Measurements from ENCODE around the gene THRAP3. TPM values are rescaled to one million over a fixed set of nuclear protein-coding genes. Genes with fewer than 3 reads are reported as not detected.

Gene THRAP3
- total RNA-seq, 4 donors from 2014 or later = 25.8 to 73.7 (median 59.9) TPM

- H3K36me3 ChIP-seq = peaks cover 0 to 11% (median 0%) of the 10 kb centered on the region in 4 donors
- in situ Hi-C loops (cut with MboI; ENCODE audit: low pct_ligation_motif_present in 1 of 4, low pct_unique_long_range_greater_than_20kb in 1 of 4, low sequenced_read_pairs in 3 of 4) = loop anchor here in 2 of 4 donors (5.0 kb wide), 1 partner anchor 83 kb away; no protein-coding TSS in a partner anchor
- WGBS, 2 donors (ENCODE audit: low coverage in 1 of 2) = 88% methylated on average over 9 of the region's 9 CpGs; no CpG with 5 or more reads in 1 of the 2 donors
Measured at GRCh38 chr1:36339615-36340014, 115.4 kb downstream of the THRAP3 start.

GRCh38 chr1:36341626-36342320, 117.5 kb downstream of the THRAP3 start:
- in situ Hi-C loops (cut with MboI; ENCODE audit: low pct_ligation_motif_present in 1 of 4, low pct_unique_long_range_greater_than_20kb in 1 of 4, low sequenced_read_pairs in 3 of 4) (no loop called here), intact Hi-C loops (cut with DNase I; ENCODE audit: low total_unique reads) (loop anchor here (2.0 kb wide), 1 partner anchor 81 kb away; no protein-coding TSS in a partner anchor)
- Histone ChIP-seq H3K9me3 (no peaks in the 10 kb centered on the region), H3K27me3 (no peaks in the 10 kb centered on the region), H3K27ac (no peak overlapping the region), H3K36me3 (peaks cover 0 to 24% (median 5%) of the 10 kb centered on the region in 4 donors), H3K4me1 (peaks cover 0 to 2% (median 0%) of the 10 kb centered on the region in 4 donors), H3K4me3 (no peak overlapping the region)
- TF ChIP-seq EP300 (IDR thresholded peaks at IDR 0.05; ENCODE audit: low read depth) (no peak), CTCF (IDR thresholded peaks at IDR 0.05) (no peak), POLR2AphosphoS5 (IDR thresholded peaks at IDR 0.05) (no peak), POLR2A (IDR thresholded peaks at IDR 0.05) (no peak)
- WGBS, 2 donors (ENCODE audit: low coverage in 1 of 2) = 70 to 84% methylated on average over 2 to 34 of the region's 34 CpGs
- DNase-seq = no peak

More at GRCh38 chr1:36339615-36340014, 115.4 kb downstream of the THRAP3 start:
- intact Hi-C loops (cut with DNase I; ENCODE audit: low total_unique reads) = no loop called here
- H3K4me1 ChIP-seq = peaks cover 0 to 2% (median 0%) of the 10 kb centered on the region in 4 donors
- no peak overlapping the region for H3K4me3 ChIP-seq
- H3K9me3 ChIP-seq = no peaks in the 10 kb centered on the region
- H3K27me3 ChIP-seq = no peaks in the 10 kb centered on the region
- H3K27ac ChIP-seq = no peak overlapping the region
- DNase-seq = no peak
- TF ChIP-seq POLR2AphosphoS5 (IDR thresholded peaks at IDR 0.05) (no peak), CTCF (IDR thresholded peaks at IDR 0.05) (no peak), POLR2A (IDR thresholded peaks at IDR 0.05) (no peak), EP300 (IDR thresholded peaks at IDR 0.05; ENCODE audit: low read depth) (no peak)

GRCh38 chr1:36342426-36343185, 118.4 kb downstream of the THRAP3 start:
- DNase-seq = peak; percentile 65
- Histone ChIP-seq H3K36me3 (peaks cover 0 to 31% (median 8%) of the 10 kb centered on the region in 4 donors), H3K27me3 (no peaks in the 10 kb centered on the region), H3K9me3 (no peaks in the 10 kb centered on the region), H3K27ac (peak overlapping the region in 2 of 4 donors; percentile 9 to 33), H3K4me3 (no peak overlapping the region), H3K4me1 (peaks cover 0 to 2% (median 0%) of the 10 kb centered on the region in 4 donors)
- TF ChIP-seq POLR2AphosphoS5 (IDR thresholded peaks at IDR 0.05) = no peak
- TF ChIP-seq EP300 (IDR thresholded peaks at IDR 0.05; ENCODE audit: low read depth) = no peak
- TF ChIP-seq CTCF (IDR thresholded peaks at IDR 0.05) = peak; percentile 60 to 78 (median 73)
- no peak for TF ChIP-seq POLR2A (IDR thresholded peaks at IDR 0.05)
- 70 to 86% methylated on average over 3 to 10 of the region's 10 CpGs for WGBS, 2 donors (ENCODE audit: low coverage in 1 of 2)
- intact Hi-C loops (cut with DNase I; ENCODE audit: low total_unique reads) (loop anchor here (2.0 kb wide), 1 partner anchor 80 kb away; no protein-coding TSS in a partner anchor), in situ Hi-C loops (cut with MboI; ENCODE audit: low pct_ligation_motif_present in 1 of 4, low pct_unique_long_range_greater_than_20kb in 1 of 4, low sequenced_read_pairs in 3 of 4) (no loop called here)
